IMR-90 (cell line): Measurements from ENCODE around the gene DNM1. TPM values are rescaled to one million over a fixed set of nuclear protein-coding genes. Genes with fewer than 3 reads are reported as not detected.

Experiments used
- ATAC-seq: fragments of 200-7000 bp; cut with Tn5 transposase; 2 replicates; pipeline ENCODE4 v1.9.1; 2020; ENCODE audit warnings: low read depth, mild to moderate bottlenecking, moderate library complexity
- BruUV-seq: library from RNA; stranded (reverse); fragments of 400-500 nt; replicated peaks from 2 replicates; lab custom pipeline; 2021; lab: Mats Ljungman, UMichigan
- CTCF ChIA-PET: fragments of 300-600 bp; formaldehyde crosslinking; extraction: SDS; loops from one replicate; lab custom pipeline; 2021; ENCODE audit warnings: antibody characterized with exemption; lab: Yijun Ruan, JAX
- POLR2A ChIA-PET: fragments of 300-600 bp; sonication (Branson Sonifier 250); formaldehyde crosslinking; loops from one replicate; lab custom pipeline; 2022; ENCODE audit warnings: antibody characterized with exemption; ENCODE audit not compliant: unreplicated experiment; lab: Charles Lee
- DNase-seq: peaks from one replicate; pipeline ENCODE4 v3.0.0; 2013
- H2AFZ ChIP-seq: replicated peaks from 2 replicates; pipeline ENCODE3; 2013; ENCODE audit warnings: low read length, mild to moderate bottlenecking; ENCODE audit not compliant: poor library complexity
- H2AK5ac ChIP-seq: 2 replicates; pipeline ENCODE4 v1.6.1; 2013; ENCODE audit warnings: low read depth, low read length, inconsistent platforms
- H2AK9ac ChIP-seq: replicated peaks from 2 replicates; pipeline ENCODE3; 2013; ENCODE audit warnings: mild to moderate bottlenecking, low read depth, low read length, moderate library complexity; ENCODE audit not compliant: poor library complexity
- H2BK120ac ChIP-seq: 2 replicates; pipeline ENCODE4 v1.6.1; 2013; ENCODE audit warnings: low read depth, low read length, inconsistent platforms
- H2BK15ac ChIP-seq: 3 replicates; pipeline ENCODE4 v1.6.1; 2013; ENCODE audit warnings: low read depth, low read length, inconsistent platforms
- H2BK20ac ChIP-seq: 2 replicates; pipeline ENCODE4 v1.6.1; 2013; ENCODE audit warnings: low read depth, mild to moderate bottlenecking, inconsistent platforms, low read length, moderate library complexity
- H2BK5ac ChIP-seq: 2 replicates; pipeline ENCODE4 v1.6.1; 2013; ENCODE audit warnings: mild to moderate bottlenecking, low read depth, low read length, inconsistent platforms; ENCODE audit not compliant: poor library complexity, severe bottlenecking
- H3K14ac ChIP-seq: replicated peaks from 2 replicates; pipeline ENCODE4 v1.6.1; 2013; ENCODE audit warnings: low read depth, low read length, inconsistent platforms
- H3K18ac ChIP-seq: 2 replicates; pipeline ENCODE4 v1.6.1; 2013; ENCODE audit warnings: low read depth, low read length, control low read depth
- H3K23ac ChIP-seq: 2 replicates; pipeline ENCODE4 v1.6.1; 2013; ENCODE audit warnings: low read depth, low read length, inconsistent platforms
- H3K27ac ChIP-seq: 2 replicates; pipeline ENCODE4 v1.5.1; 2013; ENCODE audit warnings: mild to moderate bottlenecking, control low read depth, low read length; ENCODE audit not compliant: insufficient read depth
- H3K27me3 ChIP-seq: 2 replicates; pipeline ENCODE4 v1.6.1; 2013; ENCODE audit warnings: low read length; ENCODE audit not compliant: control insufficient read depth, insufficient read depth
- H3K36me3 ChIP-seq: 2 replicates; pipeline ENCODE4 v1.6.1; 2013; ENCODE audit warnings: low read length, mixed read lengths; ENCODE audit not compliant: control insufficient read depth, insufficient read depth
- H3K4ac ChIP-seq: 2 replicates; pipeline ENCODE4 v1.6.1; 2013; ENCODE audit warnings: low read depth, low read length, inconsistent platforms
- H3K4me1 ChIP-seq: 2 replicates; pipeline ENCODE4 v1.6.1; 2013; ENCODE audit warnings: low read length, mixed read lengths; ENCODE audit not compliant: control insufficient read depth, insufficient read depth
- H3K4me2 ChIP-seq: 2 replicates; pipeline ENCODE4 v1.6.1; 2013; ENCODE audit warnings: low read depth, mild to moderate bottlenecking, control low read depth, low read length, moderate library complexity
- H3K4me3 ChIP-seq: 2 replicates; pipeline ENCODE4 v1.5.1; 2013; ENCODE audit warnings: low read depth, mild to moderate bottlenecking, control low read depth, low read length, moderate library complexity; ENCODE audit not compliant: insufficient read depth
- H3K56ac ChIP-seq: 2 replicates; pipeline ENCODE4 v1.6.1; 2013; ENCODE audit warnings: low read length, inconsistent platforms; ENCODE audit not compliant: insufficient read depth; ENCODE audit errors: extremely low read depth
- H3K79me1 ChIP-seq, 2 experiments: 2 replicates each; pipeline ENCODE4 v1.6.1; 2013; ENCODE audit warnings: low read length in 2 of 2, inconsistent platforms in 1 of 2, low read depth in 1 of 2
- H3K9ac ChIP-seq: 2 replicates; pipeline ENCODE4 v1.6.1; 2013; ENCODE audit warnings: low read depth, low read length, control low read depth
- H3K9me1 ChIP-seq: 2 replicates; pipeline ENCODE4 v1.6.1; 2013; ENCODE audit warnings: low read length, inconsistent platforms; ENCODE audit not compliant: insufficient read depth
- H3K9me3 ChIP-seq: 2 replicates; pipeline ENCODE4 v1.6.1; 2013; ENCODE audit warnings: low read length; ENCODE audit not compliant: control insufficient read depth, insufficient read depth
- H4K20me1 ChIP-seq: 2 replicates; pipeline ENCODE4 v1.6.1; 2013; ENCODE audit warnings: low read length, inconsistent platforms; ENCODE audit not compliant: insufficient read depth
- H4K5ac ChIP-seq: 2 replicates; pipeline ENCODE4 v1.6.1; 2013; ENCODE audit warnings: mild to moderate bottlenecking, low read depth, low read length, control low read depth
- H4K8ac ChIP-seq, 2 experiments: 2 replicates each; pipeline ENCODE4 v1.6.1; 2013; ENCODE audit warnings: low read depth in 2 of 2, low read length in 2 of 2, control low read depth in 1 of 2, inconsistent platforms in 1 of 2
- H4K91ac ChIP-seq: 2 replicates; pipeline ENCODE4 v1.6.1; 2013; ENCODE audit warnings: low read depth, low read length, inconsistent platforms; ENCODE audit not compliant: insufficient read depth
- BHLHE40 ChIP-seq: fragments of 150-350 bp; IDR thresholded peaks from 2 replicates; pipeline ENCODE4 v1.6.1; 2016; ENCODE audit warnings: mild to moderate bottlenecking, low read depth, low read length
- CEBPB ChIP-seq: IDR thresholded peaks from 2 replicates; pipeline ENCODE4 v1.6.1; 2012; ENCODE audit warnings: low read depth, low read length, improper control_type of control experiment
- CHD1 ChIP-seq: IDR thresholded peaks from 2 replicates; pipeline ENCODE4 v1.6.1; 2012; ENCODE audit warnings: low read depth, low read length, improper control_type of control experiment
- MAFK ChIP-seq: IDR thresholded peaks from 2 replicates; pipeline ENCODE4 v1.6.1; 2012; ENCODE audit warnings: low read depth, low read length, improper control_type of control experiment
- MAZ ChIP-seq: IDR thresholded peaks from 2 replicates; pipeline ENCODE4 v1.6.1; 2012; ENCODE audit warnings: low read depth, mild to moderate bottlenecking, low read length, improper control_type of control experiment, moderate library complexity, borderline replicate concordance
- POLR2A ChIP-seq: IDR thresholded peaks from 2 replicates; pipeline ENCODE4 v1.6.1; 2012; ENCODE audit warnings: mild to moderate bottlenecking, low read depth, low read length
- RCOR1 ChIP-seq: IDR thresholded peaks from 2 replicates; pipeline ENCODE4 v1.6.1; 2012; ENCODE audit warnings: mild to moderate bottlenecking, low read length, improper control_type of control experiment; ENCODE audit not compliant: insufficient replicate concordance
- RFX5 ChIP-seq: IDR thresholded peaks from 2 replicates; pipeline ENCODE4 v1.8.0; 2012; ENCODE audit warnings: low read depth, mild to moderate bottlenecking, low read length, moderate library complexity
- SMC3 ChIP-seq: fragments of 150-350 bp; IDR thresholded peaks from 2 replicates; pipeline ENCODE4 v1.6.1; 2016; ENCODE audit warnings: low read depth, mild to moderate bottlenecking, antibody characterized with exemption, low read length, moderate library complexity
- WGBS, 2 experiments: methylation state at CpG; one replicate each; pipeline versions ENCODE4 v1.1.5 to v1.1.7; 2013; ENCODE audit warnings: missing lambda C conversion rate in 2 of 2; ENCODE audit not compliant: insufficient read length in 1 of 2; ENCODE audit errors: extremely low coverage in 2 of 2; 5-methylcytosine and 5-hydroxymethylcytosine counted together
- dilution Hi-C: fragments of 300-500 bp; cut with HindIII; formaldehyde crosslinking; loops from one replicate; pipeline ENCODE4 v1.14.3; 2018; ENCODE audit warnings: low sequenced_read_pairs; ENCODE audit not compliant: unreplicated experiment
- in situ Hi-C: fragments of 300-500 bp; cut with MboI; formaldehyde crosslinking; loops from 3 replicates; pipeline ENCODE4 v1.14.3; 2019; ENCODE audit warnings: low sequenced_read_pairs, inconsistent platforms, mixed read lengths
- intact Hi-C: fragments of 100-400 bp; cut with micrococcal nuclease; formaldehyde crosslinking; loops from 2 replicates; pipeline ENCODE4 v1.10.0; 2022
- polyA plus RNA-seq, 3 experiments: library from polyadenylated mRNA; depleted of rRNA; stranded (reverse); fragments of >200 nt; gene quantifications; 2 replicates each; pipeline ENCODE4 v1.2.3, GENCODE V29; 2012; ENCODE audit warnings: low replicate concordance in 1 of 3
- total RNA-seq: library from RNA; depleted of rRNA; stranded (reverse); fragments of >200 nt; gene quantifications from 2 replicates; pipeline ENCODE4 v1.2.3, GENCODE V29; 2012
- TF ChIP-seq, protein P1 (sequence below): fragments of 150-350 bp; IDR thresholded peaks from 2 replicates; pipeline ENCODE4 v1.6.1; 2017; ENCODE audit warnings: mild to moderate bottlenecking, antibody characterized with exemption, low read length, low read depth
- TF ChIP-seq, protein P2 (sequence below): fragments of 150-350 bp; IDR thresholded peaks from 2 replicates; pipeline ENCODE4 v1.6.1; 2016; ENCODE audit warnings: low read depth, mild to moderate bottlenecking, low read length, moderate library complexity, borderline replicate concordance

DNM1 gene
- total and polyA plus RNA-seq, 2 of the 4 experiments (the other 2 are of a cell fraction), result 13.6 to 17.7 TPM

DNA sequence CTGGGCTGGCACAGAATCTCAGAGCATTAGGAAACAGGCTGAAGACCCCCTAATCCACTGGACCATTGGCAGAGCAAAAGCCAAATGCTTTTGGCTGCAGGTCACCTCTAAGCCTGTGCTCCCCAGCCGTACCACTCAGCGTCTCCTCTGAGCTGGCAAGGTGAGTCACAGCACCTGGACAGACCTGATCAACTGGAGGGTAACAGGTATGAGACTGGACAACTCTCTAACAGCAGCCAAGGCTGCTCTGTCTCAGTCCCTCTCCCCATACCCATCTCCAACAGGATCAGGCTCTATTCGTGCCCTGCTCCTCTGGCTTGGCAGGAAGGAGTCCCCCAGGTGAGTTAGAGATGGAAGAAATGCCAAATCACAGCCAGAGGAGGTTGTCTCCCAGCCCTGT, 67.9 kb downstream of the DNM1 start:
- dilution Hi-C loops, result no loop called here
- CTCF ChIA-PET, result no interaction called here
- no peak overlapping the region for H2AK5ac ChIP-seq
- H3K27ac ChIP-seq, result no peak overlapping the region
- peaks cover 44% of the 10 kb centered on the region for H4K20me1 ChIP-seq
- POLR2A ChIA-PET, result interaction anchor here (0.6 kb wide), 1 partner anchor 35 kb away, joined by 13 read pairs; no protein-coding TSS in a partner anchor
- peaks cover 3% of the 10 kb centered on the region for H3K4me1 ChIP-seq
- ATAC-seq (no peak), DNase-seq (no peak)
- WGBS, 2 experiments, result no CpG with 5 or more reads among the region's 3 CpGs
- H3K14ac ChIP-seq, result no peak overlapping the region
- no peak overlapping the region for H2BK15ac ChIP-seq
- no peak overlapping the region for H3K9ac ChIP-seq
- peak overlapping the region; percentile 20 for H2AK9ac ChIP-seq
- no peak overlapping the region for H2BK120ac ChIP-seq
- peaks cover 57% of the 10 kb centered on the region for H3K36me3 ChIP-seq
- no peak overlapping the region for H3K4me3 ChIP-seq
- TF ChIP-seq CEBPB (no peak), SMC3 (no peak), CHD1 (no peak), POLR2A (no peak), MAZ (no peak), RCOR1 (no peak), BHLHE40 (no peak), MAFK (no peak), RFX5 (no peak)
- TF ChIP-seq, protein P1, sequence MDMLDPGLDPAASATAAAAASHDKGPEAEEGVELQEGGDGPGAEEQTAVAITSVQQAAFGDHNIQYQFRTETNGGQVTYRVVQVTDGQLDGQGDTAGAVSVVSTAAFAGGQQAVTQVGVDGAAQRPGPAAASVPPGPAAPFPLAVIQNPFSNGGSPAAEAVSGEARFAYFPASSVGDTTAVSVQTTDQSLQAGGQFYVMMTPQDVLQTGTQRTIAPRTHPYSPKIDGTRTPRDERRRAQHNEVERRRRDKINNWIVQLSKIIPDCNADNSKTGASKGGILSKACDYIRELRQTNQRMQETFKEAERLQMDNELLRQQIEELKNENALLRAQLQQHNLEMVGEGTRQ, result no peak
- TF ChIP-seq, protein P2, sequence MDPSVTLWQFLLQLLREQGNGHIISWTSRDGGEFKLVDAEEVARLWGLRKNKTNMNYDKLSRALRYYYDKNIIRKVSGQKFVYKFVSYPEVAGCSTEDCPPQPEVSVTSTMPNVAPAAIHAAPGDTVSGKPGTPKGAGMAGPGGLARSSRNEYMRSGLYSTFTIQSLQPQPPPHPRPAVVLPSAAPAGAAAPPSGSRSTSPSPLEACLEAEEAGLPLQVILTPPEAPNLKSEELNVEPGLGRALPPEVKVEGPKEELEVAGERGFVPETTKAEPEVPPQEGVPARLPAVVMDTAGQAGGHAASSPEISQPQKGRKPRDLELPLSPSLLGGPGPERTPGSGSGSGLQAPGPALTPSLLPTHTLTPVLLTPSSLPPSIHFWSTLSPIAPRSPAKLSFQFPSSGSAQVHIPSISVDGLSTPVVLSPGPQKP, result no peak
- H2BK20ac ChIP-seq, result no peak overlapping the region
- H3K9me1 ChIP-seq, result peaks cover 19% of the 10 kb centered on the region
- no peaks in the 10 kb centered on the region for H3K9me3 ChIP-seq
- H3K23ac ChIP-seq, result no peak overlapping the region
- H3K18ac ChIP-seq, result no peak overlapping the region
- H4K5ac ChIP-seq, result no peak overlapping the region
- intact Hi-C loops, result no loop called here
- no peak overlapping the region for H4K8ac ChIP-seq
- H3K27me3 ChIP-seq, result no peaks in the 10 kb centered on the region
- no peak overlapping the region for H3K56ac ChIP-seq
- H4K91ac ChIP-seq, result no peak overlapping the region
- H2BK5ac ChIP-seq, result no peak overlapping the region
- in situ Hi-C loops, result no loop called here
- H3K4me2 ChIP-seq, result no peak overlapping the region
- H3K79me1 ChIP-seq, result peaks cover 24 to 83% of the 10 kb centered on the region in 2 experiments
- no peak overlapping the region for H3K4ac ChIP-seq
- H2AFZ ChIP-seq, result peak overlapping the region; percentile 33
- no TSS peak for BruUV-seq
